ENCODE data around the gene NDUFS2. TPM values are rescaled to one million over a fixed set of nuclear protein-coding genes. Genes with fewer than 3 reads are reported as not detected.

Gene NDUFS2
- total and polyA plus RNA-seq, 3 donors from 2014 or later, result 82.9 to 129 (median 117) TPM

DNA sequence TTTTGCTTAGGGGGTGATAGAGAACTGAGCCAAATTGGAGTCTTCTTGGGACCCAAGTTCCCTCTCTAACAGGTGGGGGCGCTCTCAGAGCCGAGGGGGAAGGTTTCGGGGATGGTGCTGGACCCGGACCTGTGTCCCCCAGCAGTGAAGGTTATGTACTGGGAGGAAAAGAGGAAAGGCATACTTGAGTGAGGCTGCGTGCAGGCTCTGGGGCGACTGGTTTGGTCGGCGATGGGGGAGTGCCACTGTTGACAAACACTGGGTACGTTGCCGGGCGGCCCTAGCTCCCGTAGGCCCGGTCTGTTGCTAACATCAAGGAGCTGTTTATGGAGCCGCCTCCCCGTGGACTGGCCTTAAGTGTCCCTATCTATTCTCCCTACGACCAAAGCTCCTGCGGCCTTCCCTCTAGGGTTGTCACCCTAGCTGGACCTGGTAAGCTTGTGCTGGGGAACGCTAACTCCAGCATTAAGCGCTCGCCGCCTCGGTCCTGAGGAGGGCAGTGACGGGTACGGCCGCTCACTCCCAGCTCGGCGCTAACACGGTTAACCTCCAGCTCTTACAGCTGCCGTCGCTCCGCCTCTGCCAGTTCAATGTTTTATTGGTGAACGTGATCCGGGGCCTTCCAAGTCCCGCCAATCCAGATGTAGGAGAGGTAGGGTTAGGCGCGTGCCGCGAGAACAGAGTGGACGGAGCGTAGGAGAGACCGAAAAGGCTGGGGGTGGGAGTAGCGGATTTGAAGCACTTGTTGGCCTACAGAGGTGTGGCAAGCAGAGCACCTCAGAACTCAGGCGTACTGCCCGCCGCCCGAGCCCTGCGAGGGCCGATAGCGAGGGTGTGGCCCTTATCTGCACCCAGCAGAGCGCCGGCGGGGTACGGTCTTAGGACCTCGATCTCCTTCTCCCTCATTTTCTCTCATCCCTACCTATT, 36.2 kb upstream of the NDUFS2 start, which contains the start of gene PPOX:
PPOX (plus strand) TSS at position 685 of the 927 bp plus-strand sequence. CDS start 422 bp downstream, outside the sequence.
- peak within 1 kb of the TSS; percentile 83 to 86 for H3K27ac ChIP-seq
- no peaks in the 10 kb centered on the region for H3K27me3 ChIP-seq
- intact Hi-C loops (cut with DNase I; ENCODE audit: low total_unique reads), result no loop called here
- peak within 1 kb of the TSS; percentile 67 to 74 for H3K4me3 ChIP-seq
- TF ChIP-seq CTCF (IDR thresholded peaks at IDR 0.05) (peak; percentile 34 to 49 (median 36)), POLR2A (IDR thresholded peaks at IDR 0.05) (peak; percentile 51)
- peak; percentile 99 for DNase-seq
- H3K36me3 ChIP-seq (ENCODE audit: low read depth, missing control alignments), result no peaks in the 10 kb centered on the region
- 0% methylated on average over 40 to 54 of the region's 54 CpGs for WGBS, 2 donors
- no peaks in the 10 kb centered on the region for H3K9me3 ChIP-seq
- peaks cover 9% of the 10 kb centered on the region for H3K4me1 ChIP-seq

- Histone ChIP-seq H3K36me3 (ENCODE audit: low read depth, missing control alignments) (no peaks in the 10 kb centered on the region), H3K27ac (peak overlapping the region; percentile 83 to 86), H3K9me3 (no peaks in the 10 kb centered on the region), H3K4me3 (peak overlapping the region; percentile 67 to 74), H3K4me1 (peaks cover 4% of the 10 kb centered on the region), H3K27me3 (no peaks in the 10 kb centered on the region)
- intact Hi-C loops (cut with DNase I; ENCODE audit: low total_unique reads), result no loop called here
- no peak for DNase-seq
- no peak for TF ChIP-seq CTCF (IDR thresholded peaks at IDR 0.05)
- 4 to 8% methylated on average over 17 to 33 of the region's 33 CpGs for WGBS, 2 donors
Observed at GRCh38 chr1:161166669-161167548, 35.3 kb upstream of the NDUFS2 start.

DNA sequence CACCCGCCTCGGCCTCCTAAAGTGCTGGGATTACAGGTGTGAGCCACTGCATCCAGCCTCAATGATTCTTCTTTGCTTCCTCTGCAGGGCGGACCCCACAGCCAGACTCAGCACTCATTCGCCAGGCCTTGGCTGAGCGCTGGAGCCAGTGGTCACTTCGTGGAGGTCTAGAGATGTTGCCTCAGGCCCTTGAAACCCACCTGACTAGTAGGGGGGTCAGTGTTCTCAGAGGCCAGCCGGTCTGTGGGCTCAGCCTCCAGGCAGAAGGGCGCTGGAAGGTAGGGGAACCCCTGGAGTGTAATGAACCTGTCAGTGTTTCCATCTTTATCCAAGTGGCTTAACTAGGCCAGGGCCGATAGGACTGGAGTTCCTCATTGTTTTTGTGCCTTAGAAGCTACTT, 33.3 kb upstream of the NDUFS2 start:
- H3K36me3 ChIP-seq (ENCODE audit: low read depth, missing control alignments), result no peaks in the 10 kb centered on the region
- 92 to 97% methylated on average over 9 of the region's 9 CpGs for WGBS, 2 donors

GRCh38 chr1:161171191-161171590, 31.0 kb upstream of the NDUFS2 start:
- no peak for TF ChIP-seq POLR2A (IDR thresholded peaks at IDR 0.05)
- no peak for TF ChIP-seq CTCF (IDR thresholded peaks at IDR 0.05)
- Histone ChIP-seq H3K9me3 (no peaks in the 10 kb centered on the region), H3K27ac (no peak overlapping the region), H3K4me3 (no peak overlapping the region), H3K27me3 (no peaks in the 10 kb centered on the region), H3K4me1 (peaks cover 17% of the 10 kb centered on the region), H3K36me3 (ENCODE audit: low read depth, missing control alignments) (no peaks in the 10 kb centered on the region)
- DNase-seq, result no peak
- intact Hi-C loops (cut with DNase I; ENCODE audit: low total_unique reads), result no loop called here
- 61 to 79% methylated on average over 5 of the region's 5 CpGs for WGBS, 2 donors

More for the DNA sequence above, 33.3 kb upstream of the NDUFS2 start:
- DNase-seq, result no peak
- Histone ChIP-seq H3K4me1 (peaks cover 13% of the 10 kb centered on the region), H3K27ac (no peak overlapping the region), H3K4me3 (no peak overlapping the region), H3K9me3 (no peaks in the 10 kb centered on the region), H3K27me3 (no peaks in the 10 kb centered on the region)
- intact Hi-C loops (cut with DNase I; ENCODE audit: low total_unique reads), result no loop called here
- TF ChIP-seq POLR2A (IDR thresholded peaks at IDR 0.05) (no peak), CTCF (IDR thresholded peaks at IDR 0.05) (no peak)

Data from testis (tissue), 3 donors.